ENCODE measurements around the gene RPL22.
A peak's percentile ranks its signal among the peaks of the same experiment; 100 is the strongest.
"Not testable (repeated sequence)": the region's sequence is repeated elsewhere in the genome, so short reads cannot be mapped to it uniquely, and the experiment has no call there.

RPL22 gene

GRCh38 chr1:6234502-6235295 lies 35.3 kb upstream of the RPL22 start:
- DNase-seq (ENCODE audit: low read depth in 2 of 3, low spot score in 1 of 3) = no peak

- no peak for DNase-seq (ENCODE audit: low read depth in 2 of 3, low spot score in 1 of 3)
Observed at GRCh38 chr1:6233376-6233775, 34.0 kb upstream of the RPL22 start.

GRCh38 chr1:6225651-6226050 lies 26.3 kb upstream of the RPL22 start:
- no peak for DNase-seq (ENCODE audit: low read depth in 2 of 3, low spot score in 1 of 3)

- DNase-seq (ENCODE audit: low read depth in 2 of 3, low spot score in 1 of 3) = no peak
Observed at GRCh38 chr1:6224718-6225117, 25.3 kb upstream of the RPL22 start.

- no peak for DNase-seq (ENCODE audit: low read depth in 2 of 3, low spot score in 1 of 3)
Observed at GRCh38 chr1:6223617-6224016, 24.2 kb upstream of the RPL22 start.

- DNase-seq (ENCODE audit: low read depth in 2 of 3, low spot score in 1 of 3) = no peak
Observed at GRCh38 chr1:6222636-6223035, 23.2 kb upstream of the RPL22 start.

GRCh38 chr1:6221210-6221784 lies 21.9 kb upstream of the RPL22 start:
- no peak for DNase-seq (ENCODE audit: low read depth in 2 of 3, low spot score in 1 of 3)

GRCh38 chr1:6220236-6220635 lies 20.8 kb upstream of the RPL22 start:
- DNase-seq (ENCODE audit: low read depth in 2 of 3, low spot score in 1 of 3) = no peak

GRCh38 chr1:6219641-6220040 lies 20.2 kb upstream of the RPL22 start:
- DNase-seq (ENCODE audit: low read depth in 2 of 3, low spot score in 1 of 3) = not testable (repeated sequence)

GRCh38 chr1:6218375-6219164 lies 19.2 kb upstream of the RPL22 start:
- DNase-seq (ENCODE audit: low read depth in 2 of 3, low spot score in 1 of 3) = no peak

GRCh38 chr1:6212193-6212959 lies 13.0 kb upstream of the RPL22 start:
- no peak for DNase-seq (ENCODE audit: low read depth in 2 of 3, low spot score in 1 of 3)

GRCh38 chr1:6211731-6212130 lies 12.3 kb upstream of the RPL22 start:
- no peak for DNase-seq (ENCODE audit: low read depth in 2 of 3, low spot score in 1 of 3)

- no peak for DNase-seq (ENCODE audit: low read depth in 2 of 3, low spot score in 1 of 3)
Observed at GRCh38 chr1:6210591-6211355, 11.4 kb upstream of the RPL22 start.

- no peak for DNase-seq (ENCODE audit: low read depth in 2 of 3, low spot score in 1 of 3)
Observed at GRCh38 chr1:6209661-6210580, 10.5 kb upstream of the RPL22 start.

- peak in 1 of 3 donors; percentile 26 for DNase-seq (ENCODE audit: low read depth in 2 of 3, low spot score in 1 of 3)
Observed at GRCh38 chr1:6208723-6209660, 9.6 kb upstream of the RPL22 start.

- DNase-seq (ENCODE audit: low read depth in 2 of 3, low spot score in 1 of 3) = no peak
Observed at GRCh38 chr1:6207921-6208320, 8.5 kb upstream of the RPL22 start.

- no peak for DNase-seq (ENCODE audit: low read depth in 2 of 3, low spot score in 1 of 3)
Observed at GRCh38 chr1:6207075-6207885, 7.9 kb upstream of the RPL22 start.

GRCh38 chr1:6206520-6206855 lies 7.1 kb upstream of the RPL22 start:
- DNase-seq (ENCODE audit: low read depth in 2 of 3, low spot score in 1 of 3) = no peak

Measured in stimulated activated CD4-positive, alpha-beta T cell treated with anti-CD3 and anti-CD28 coated beads, Interleukin-12 subunit alpha, Interleukin-12 subunit beta, amount 100 ng/mL, for 48 hours (primary cell).